Measurements from ENCODE around the gene CMTM6.

Gene CMTM6

GRCh38 chr3:32455609-32456428, 46.8 kb downstream of the CMTM6 start:
- ATAC-seq (ENCODE audit: low read depth), result no peak
- TF ChIP-seq CTCF (IDR thresholded peaks at IDR 0.05; ENCODE audit: poor library complexity, severe bottlenecking), result no peak
- Histone ChIP-seq H3K4me1 (ENCODE audit: insufficient read depth, poor library complexity, severe bottlenecking) (no peaks in the 10 kb centered on the region), H3K4me3 (ENCODE audit: severe bottlenecking) (no peak overlapping the region), H3K36me3 (ENCODE audit: low read depth) (no peaks in the 10 kb centered on the region; the same call in 1 of the 2 replicates), H3K27ac (ENCODE audit: poor library complexity, severe bottlenecking) (no peak overlapping the region), H3K9me3 (ENCODE audit: severe bottlenecking) (no peaks in the 10 kb centered on the region), H3K27me3 (ENCODE audit: insufficient read depth, poor library complexity, severe bottlenecking) (no peaks in the 10 kb centered on the region)
- DNase-seq (ENCODE audit: low spot score), result no peak

DNA sequence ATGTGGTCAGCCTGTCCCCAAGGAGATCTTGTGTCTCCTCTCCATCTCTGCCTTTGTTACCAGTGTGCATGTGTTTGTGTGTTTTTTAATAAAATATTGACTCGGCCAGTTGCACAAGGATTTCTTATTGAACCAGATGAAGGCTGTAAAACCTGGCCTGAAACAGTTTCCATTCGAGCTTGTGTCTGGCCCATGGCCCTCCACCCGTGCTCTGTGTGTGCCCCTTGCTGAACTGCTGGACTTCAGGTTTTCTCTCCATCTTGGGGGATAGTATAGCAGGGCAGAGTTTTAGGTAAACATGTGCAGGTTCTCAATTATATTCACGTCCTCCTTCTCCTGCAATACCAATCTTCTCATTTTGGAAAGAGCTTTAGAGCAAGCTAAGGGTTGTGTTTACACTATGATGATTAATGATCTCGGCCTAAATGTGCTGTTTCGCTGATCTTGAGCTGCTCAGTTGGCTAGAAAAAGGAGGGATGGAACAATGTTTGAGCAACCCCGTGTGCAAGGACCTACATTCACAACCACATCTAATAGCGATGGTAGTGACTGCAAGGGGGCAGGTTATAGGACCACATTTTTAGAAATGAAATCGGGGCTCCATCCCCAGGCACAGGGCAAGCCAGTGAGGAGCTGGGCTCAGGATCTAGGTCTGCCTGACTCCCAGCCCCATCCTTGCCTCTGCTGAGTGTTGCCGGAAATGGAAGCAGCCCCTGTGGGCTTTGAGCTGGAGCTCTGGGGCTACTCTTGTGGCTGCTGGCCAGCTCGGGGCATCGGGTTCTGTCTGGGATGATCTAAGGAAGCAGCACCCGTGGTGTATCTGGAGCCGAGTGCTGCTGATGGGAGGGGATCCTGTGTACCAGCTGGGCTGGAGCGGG, 47.7 kb downstream of the CMTM6 start:
- ATAC-seq (ENCODE audit: low read depth), result no peak
- TF ChIP-seq CTCF (IDR thresholded peaks at IDR 0.05; ENCODE audit: poor library complexity, severe bottlenecking), result no peak
- H3K9me3 ChIP-seq (ENCODE audit: severe bottlenecking), result no peaks in the 10 kb centered on the region
- no peaks in the 10 kb centered on the region for H3K27me3 ChIP-seq (ENCODE audit: insufficient read depth, poor library complexity, severe bottlenecking)
- no peak overlapping the region for H3K27ac ChIP-seq (ENCODE audit: poor library complexity, severe bottlenecking)
- no peaks in the 10 kb centered on the region for H3K4me1 ChIP-seq (ENCODE audit: insufficient read depth, poor library complexity, severe bottlenecking)
- no peak overlapping the region for H3K4me3 ChIP-seq (ENCODE audit: severe bottlenecking)
- DNase-seq (ENCODE audit: low spot score), result no peak
- no peaks in the 10 kb centered on the region; the same call in none of the 2 replicates for H3K36me3 ChIP-seq (ENCODE audit: low read depth)

DNA sequence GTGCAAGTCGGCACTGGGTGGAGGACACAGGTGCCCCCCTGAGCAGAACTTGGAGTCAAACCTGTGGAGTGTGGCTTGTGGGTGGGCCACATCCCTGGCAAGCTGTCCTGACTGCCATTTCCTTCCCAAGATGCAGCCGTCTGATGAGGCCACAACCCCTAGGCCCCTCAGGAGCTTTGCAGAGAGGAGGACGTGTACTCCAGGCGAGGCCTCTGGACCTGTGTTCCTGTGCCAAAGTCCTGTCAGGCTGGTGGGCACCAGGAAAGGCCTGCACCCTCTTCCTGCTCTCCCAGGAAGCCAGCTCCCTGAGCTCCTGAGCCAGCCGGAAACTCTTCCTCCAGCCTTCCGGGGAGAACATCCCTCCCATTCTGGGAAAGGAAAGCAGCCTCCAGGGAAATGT, 48.5 kb downstream of the CMTM6 start:
- Histone ChIP-seq H3K4me1 (ENCODE audit: insufficient read depth, poor library complexity, severe bottlenecking) (no peaks in the 10 kb centered on the region), H3K27ac (ENCODE audit: poor library complexity, severe bottlenecking) (no peak overlapping the region), H3K9me3 (ENCODE audit: severe bottlenecking) (no peaks in the 10 kb centered on the region), H3K27me3 (ENCODE audit: insufficient read depth, poor library complexity, severe bottlenecking) (no peaks in the 10 kb centered on the region), H3K4me3 (ENCODE audit: severe bottlenecking) (no peak overlapping the region), H3K36me3 (ENCODE audit: low read depth) (no peaks in the 10 kb centered on the region; the same call in none of the 2 replicates)
- no peak for TF ChIP-seq CTCF (IDR thresholded peaks at IDR 0.05; ENCODE audit: poor library complexity, severe bottlenecking)
- DNase-seq (ENCODE audit: low spot score) (no peak), ATAC-seq (ENCODE audit: low read depth) (no peak)

GRCh38 chr3:32453346-32453745, 49.3 kb downstream of the CMTM6 start:
- Histone ChIP-seq H3K27ac (ENCODE audit: poor library complexity, severe bottlenecking) (no peak overlapping the region), H3K4me3 (ENCODE audit: severe bottlenecking) (no peak overlapping the region), H3K27me3 (ENCODE audit: insufficient read depth, poor library complexity, severe bottlenecking) (no peaks in the 10 kb centered on the region), H3K36me3 (ENCODE audit: low read depth) (no peaks in the 10 kb centered on the region; the same call in none of the 2 replicates), H3K4me1 (ENCODE audit: insufficient read depth, poor library complexity, severe bottlenecking) (no peaks in the 10 kb centered on the region), H3K9me3 (ENCODE audit: severe bottlenecking) (no peaks in the 10 kb centered on the region)
- no peak for TF ChIP-seq CTCF (IDR thresholded peaks at IDR 0.05; ENCODE audit: poor library complexity, severe bottlenecking)
- DNase-seq (ENCODE audit: low spot score) (no peak), ATAC-seq (ENCODE audit: low read depth) (no peak)

Measured in RWPE2 (cell line).